Measurements from ENCODE around the gene C5AR2. TPM values are rescaled to one million over a fixed set of nuclear protein-coding genes. Genes with fewer than 3 reads are reported as not detected.

Gene C5AR2
- total and polyA plus RNA-seq, 2 experiments from 2014 or later: 0.28 TPM; not detected in 1

DNA sequence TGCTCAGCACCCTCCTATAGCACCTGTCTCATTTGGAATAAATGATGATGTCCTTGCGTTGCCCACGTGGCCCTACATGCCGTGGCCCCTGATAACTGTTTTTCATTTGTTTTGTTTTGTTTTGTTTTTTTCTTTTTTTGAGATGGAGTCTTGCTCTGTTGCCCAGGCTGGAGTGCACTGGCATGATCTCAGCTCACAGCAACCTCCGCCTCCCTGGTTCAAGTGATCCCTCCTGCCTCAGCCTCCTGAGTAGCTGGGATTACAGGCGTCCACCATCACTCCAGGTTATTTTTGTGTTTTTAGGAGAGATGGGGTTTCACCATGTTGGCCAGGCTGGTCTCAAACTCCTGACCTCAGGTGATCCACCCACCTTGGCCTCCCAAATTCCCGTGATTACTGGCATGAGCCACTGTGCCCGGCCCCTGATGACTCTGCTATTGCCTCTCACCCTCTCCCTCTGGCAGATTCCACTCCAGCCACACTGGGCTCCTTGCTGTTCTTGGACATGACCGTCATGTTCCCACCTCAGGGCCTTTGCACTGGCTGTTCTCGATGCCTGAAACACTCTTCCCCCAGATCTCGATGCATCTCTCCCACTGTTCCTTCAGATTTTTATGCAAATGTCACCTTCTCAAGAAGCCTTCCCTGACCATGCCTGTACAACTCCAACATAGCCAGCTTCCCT lies 7.4 kb downstream of the C5AR2 start:
- Histone ChIP-seq H3K79me2 (replicated peaks; ENCODE audit: insufficient read depth) (no peaks in the 10 kb centered on the region), H3K4me2 (no peak overlapping the region), H3K27ac (ENCODE audit: low read depth) (no peak overlapping the region), H3F3A (replicated peaks; ENCODE audit: low read depth) (0 out of 2 replicates have a peak, but pooled peaks cover 3% of the 10 kb centered on the region), H4K20me1 (replicated peaks; ENCODE audit: insufficient read depth) (no peaks in the 10 kb centered on the region), H3K9me2 (ENCODE audit: insufficient read depth) (no peaks in the 10 kb centered on the region), H3K27me3 (ENCODE audit: insufficient read depth) (no peaks in the 10 kb centered on the region), H3K4me1 (ENCODE audit: insufficient read depth) (no peaks in the 10 kb centered on the region), H2AFZ (no peak overlapping the region), H3K4me3 (no peak overlapping the region), H3K36me3 (ENCODE audit: insufficient read depth) (no peaks in the 10 kb centered on the region)
- H3K4me1 Mint-ChIP-seq: peaks cover 6% of the 10 kb centered on the region; the same call in 1 of the 3 replicates
- peaks cover 7% of the 10 kb centered on the region for H3K27me3 Mint-ChIP-seq (ENCODE audit: insufficient read depth, low read depth, poor library complexity)
- H3K4me3 Mint-ChIP-seq: no peak overlapping the region
- TF ChIP-seq, protein P1, sequence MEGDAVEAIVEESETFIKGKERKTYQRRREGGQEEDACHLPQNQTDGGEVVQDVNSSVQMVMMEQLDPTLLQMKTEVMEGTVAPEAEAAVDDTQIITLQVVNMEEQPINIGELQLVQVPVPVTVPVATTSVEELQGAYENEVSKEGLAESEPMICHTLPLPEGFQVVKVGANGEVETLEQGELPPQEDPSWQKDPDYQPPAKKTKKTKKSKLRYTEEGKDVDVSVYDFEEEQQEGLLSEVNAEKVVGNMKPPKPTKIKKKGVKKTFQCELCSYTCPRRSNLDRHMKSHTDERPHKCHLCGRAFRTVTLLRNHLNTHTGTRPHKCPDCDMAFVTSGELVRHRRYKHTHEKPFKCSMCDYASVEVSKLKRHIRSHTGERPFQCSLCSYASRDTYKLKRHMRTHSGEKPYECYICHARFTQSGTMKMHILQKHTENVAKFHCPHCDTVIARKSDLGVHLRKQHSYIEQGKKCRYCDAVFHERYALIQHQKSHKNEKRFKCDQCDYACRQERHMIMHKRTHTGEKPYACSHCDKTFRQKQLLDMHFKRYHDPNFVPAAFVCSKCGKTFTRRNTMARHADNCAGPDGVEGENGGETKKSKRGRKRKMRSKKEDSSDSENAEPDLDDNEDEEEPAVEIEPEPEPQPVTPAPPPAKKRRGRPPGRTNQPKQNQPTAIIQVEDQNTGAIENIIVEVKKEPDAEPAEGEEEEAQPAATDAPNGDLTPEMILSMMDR (conservative IDR thresholded peaks at IDR 0.05; ENCODE audit: low read depth in 2 of 2): no peak
- TF ChIP-seq ZNF331 (CRISPR knock-in tag; IDR thresholded peaks at IDR 0.05; ENCODE audit: low read depth) (no peak), STAT1 (IDR thresholded peaks at IDR 0.05; ENCODE audit: unreplicated experiment) (no peak), CREB1 (CRISPR knock-in tag; IDR thresholded peaks at IDR 0.05; ENCODE audit: low read depth) (no peak)
- TF ChIP-seq, protein P2, sequence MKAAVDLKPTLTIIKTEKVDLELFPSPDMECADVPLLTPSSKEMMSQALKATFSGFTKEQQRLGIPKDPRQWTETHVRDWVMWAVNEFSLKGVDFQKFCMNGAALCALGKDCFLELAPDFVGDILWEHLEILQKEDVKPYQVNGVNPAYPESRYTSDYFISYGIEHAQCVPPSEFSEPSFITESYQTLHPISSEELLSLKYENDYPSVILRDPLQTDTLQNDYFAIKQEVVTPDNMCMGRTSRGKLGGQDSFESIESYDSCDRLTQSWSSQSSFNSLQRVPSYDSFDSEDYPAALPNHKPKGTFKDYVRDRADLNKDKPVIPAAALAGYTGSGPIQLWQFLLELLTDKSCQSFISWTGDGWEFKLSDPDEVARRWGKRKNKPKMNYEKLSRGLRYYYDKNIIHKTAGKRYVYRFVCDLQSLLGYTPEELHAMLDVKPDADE (IDR thresholded peaks at IDR 0.05): no peak
- H3K9me3 Mint-ChIP-seq: peaks cover 9% of the 10 kb centered on the region; the same call in 1 of the 3 replicates
- no peak for ATAC-seq
- no peak for DNase-seq (ENCODE audit: low spot score)
- no peaks in the 10 kb centered on the region; the same call in 2 of the 3 replicates for H3K36me3 Mint-ChIP-seq (ENCODE audit: low read depth)
- H3K27ac Mint-ChIP-seq: no peak overlapping the region

DNA sequence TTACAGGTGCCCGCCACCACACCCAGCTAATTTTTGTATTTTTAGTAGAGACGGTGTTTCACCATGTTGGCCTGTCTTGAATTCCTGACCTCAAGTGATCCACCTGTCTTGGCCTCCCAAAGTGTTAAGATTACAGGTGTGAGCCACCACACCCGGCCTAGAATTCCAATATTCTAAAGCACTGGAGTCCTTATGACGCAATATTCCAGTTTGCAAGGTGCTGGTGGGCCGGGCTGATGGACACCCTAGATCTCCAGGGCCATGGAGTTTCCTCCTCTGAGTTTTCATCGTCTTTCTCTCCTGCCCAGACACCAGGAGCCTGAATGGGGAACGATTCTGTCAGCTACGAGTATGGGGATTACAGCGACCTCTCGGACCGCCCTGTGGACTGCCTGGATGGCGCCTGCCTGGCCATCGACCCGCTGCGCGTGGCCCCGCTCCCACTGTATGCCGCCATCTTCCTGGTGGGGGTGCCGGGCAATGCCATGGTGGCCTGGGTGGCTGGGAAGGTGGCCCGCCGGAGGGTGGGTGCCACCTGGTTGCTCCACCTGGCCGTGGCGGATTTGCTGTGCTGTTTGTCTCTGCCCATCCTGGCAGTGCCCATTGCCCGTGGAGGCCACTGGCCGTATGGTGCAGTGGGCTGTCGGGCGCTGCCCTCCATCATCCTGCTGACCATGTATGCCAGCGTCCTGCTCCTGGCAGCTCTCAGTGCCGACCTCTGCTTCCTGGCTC lies 8.7 kb downstream of the C5AR2 start:
- Histone ChIP-seq H3F3A (replicated peaks; ENCODE audit: low read depth) (no peaks in the 10 kb centered on the region), H3K4me3 (no peak overlapping the region), H3K9me2 (ENCODE audit: insufficient read depth) (no peaks in the 10 kb centered on the region), H3K36me3 (ENCODE audit: insufficient read depth) (no peaks in the 10 kb centered on the region), H3K27me3 (ENCODE audit: insufficient read depth) (no peaks in the 10 kb centered on the region), H3K27ac (ENCODE audit: low read depth) (no peak overlapping the region), H3K79me2 (replicated peaks; ENCODE audit: insufficient read depth) (no peaks in the 10 kb centered on the region), H3K4me2 (no peak overlapping the region), H4K20me1 (replicated peaks; ENCODE audit: insufficient read depth) (no peaks in the 10 kb centered on the region), H3K4me1 (ENCODE audit: insufficient read depth) (no peaks in the 10 kb centered on the region), H2AFZ (no peak overlapping the region)
- Mint-ChIP-seq H3K4me3 (no peak overlapping the region), H3K36me3 (ENCODE audit: low read depth) (no peaks in the 10 kb centered on the region; the same call in 2 of the 3 replicates), H3K9me3 (peaks cover 9% of the 10 kb centered on the region; the same call in 1 of the 3 replicates), H3K27ac (no peak overlapping the region), H3K27me3 (ENCODE audit: insufficient read depth, low read depth, poor library complexity) (peaks cover 7% of the 10 kb centered on the region), H3K4me1 (peaks cover 6% of the 10 kb centered on the region; the same call in 1 of the 3 replicates)
- ATAC-seq (no peak), DNase-seq (ENCODE audit: low spot score) (no peak)
- TF ChIP-seq EZH2phosphoT487 (IDR thresholded peaks at IDR 0.05; ENCODE audit: unreplicated experiment) (no peak), ZNF114 (CRISPR knock-in tag; IDR thresholded peaks at IDR 0.05) (no peak), ZNF331 (CRISPR knock-in tag; IDR thresholded peaks at IDR 0.05; ENCODE audit: low read depth) (no peak), CREB1 (CRISPR knock-in tag; IDR thresholded peaks at IDR 0.05; ENCODE audit: low read depth) (no peak), JUNB (IDR thresholded peaks at IDR 0.05; ENCODE audit: unreplicated experiment) (no peak), EZH2 (IDR thresholded peaks at IDR 0.05; ENCODE audit: low read depth, unreplicated experiment) (no peak), STAT1 (IDR thresholded peaks at IDR 0.05; ENCODE audit: unreplicated experiment) (no peak), NANOG (IDR thresholded peaks at IDR 0.05; ENCODE audit: borderline replicate concordance) (no peak), POLR2AphosphoS5 (IDR thresholded peaks at IDR 0.05; ENCODE audit: low read depth) (no peak)
- TF ChIP-seq, protein P1 (conservative IDR thresholded peaks at IDR 0.05; ENCODE audit: low read depth in 2 of 2): no peak

All from GM23338 (cell line).